Mesodermal cell (in vitro differentiated cells): ENCODE data around the gene NEXN.
"Not testable (repeated sequence)": the region's sequence is repeated elsewhere in the genome, so short reads cannot be mapped to it uniquely, and the experiment has no call there.

Experiments
- H3K27ac ChIP-seq: 2 replicates; pipeline ENCODE4 v1.7.0; 2013; ENCODE audit warnings: mild to moderate bottlenecking, low read depth, low read length, moderate library complexity; ENCODE audit not compliant: severe bottlenecking
- H3K36me3 ChIP-seq: 2 replicates; pipeline ENCODE4 v1.7.1; 2013; ENCODE audit warnings: mild to moderate bottlenecking, low read length, moderate library complexity; ENCODE audit not compliant: control insufficient read depth, insufficient read depth
- H3K4me1 ChIP-seq: one replicate; pipeline ENCODE4 v1.7.1; 2013; ENCODE audit warnings: mild to moderate bottlenecking, low read length; ENCODE audit not compliant: insufficient read depth, control insufficient read depth, poor library complexity, severe bottlenecking
- H3K4me3 ChIP-seq: 2 replicates; pipeline ENCODE4 v1.7.0; 2013; ENCODE audit warnings: low read length, control low read depth, mild to moderate bottlenecking; ENCODE audit not compliant: insufficient read depth, poor library complexity, severe bottlenecking; ENCODE audit errors: extremely low read depth
- H3K9me3 ChIP-seq: 2 replicates; pipeline ENCODE4 v1.7.1; 2013; ENCODE audit warnings: mild to moderate bottlenecking, low read length, moderate library complexity; ENCODE audit not compliant: control insufficient read depth
- WGBS, 2 experiments: methylation state at CpG; one replicate each; pipeline ENCODE4 v1.1.5; 2013; ENCODE audit warnings: missing lambda C conversion rate in 2 of 2; ENCODE audit not compliant: insufficient coverage in 2 of 2; 5-methylcytosine and 5-hydroxymethylcytosine counted together

NEXN gene

DNA sequence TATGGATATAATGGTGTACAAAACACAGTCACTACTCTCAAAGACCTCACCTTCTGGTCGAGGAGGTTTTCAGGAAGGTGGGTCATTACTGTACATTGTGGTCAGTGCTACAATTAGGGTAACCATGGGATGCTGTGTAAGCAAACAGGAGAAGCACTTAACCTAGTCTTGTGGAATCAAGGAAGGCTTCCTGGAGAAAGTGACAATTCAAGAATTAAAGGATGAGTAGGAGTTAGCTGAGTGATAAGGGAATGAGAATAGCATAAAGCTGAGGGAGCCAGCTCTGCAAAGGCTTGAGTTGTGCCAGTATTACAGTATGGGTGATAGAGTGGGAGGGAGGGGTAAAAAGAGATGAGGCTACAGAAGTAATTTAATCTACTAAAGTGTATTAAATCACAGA lies 17.2 kb downstream of the NEXN start:
- H3K36me3 ChIP-seq, result peaks cover 6% of the 10 kb centered on the region
- no peaks in the 10 kb centered on the region for H3K4me1 ChIP-seq
- WGBS, 2 experiments, result 86 to 100% methylated on average over 1 of the region's 1 CpG

DNA sequence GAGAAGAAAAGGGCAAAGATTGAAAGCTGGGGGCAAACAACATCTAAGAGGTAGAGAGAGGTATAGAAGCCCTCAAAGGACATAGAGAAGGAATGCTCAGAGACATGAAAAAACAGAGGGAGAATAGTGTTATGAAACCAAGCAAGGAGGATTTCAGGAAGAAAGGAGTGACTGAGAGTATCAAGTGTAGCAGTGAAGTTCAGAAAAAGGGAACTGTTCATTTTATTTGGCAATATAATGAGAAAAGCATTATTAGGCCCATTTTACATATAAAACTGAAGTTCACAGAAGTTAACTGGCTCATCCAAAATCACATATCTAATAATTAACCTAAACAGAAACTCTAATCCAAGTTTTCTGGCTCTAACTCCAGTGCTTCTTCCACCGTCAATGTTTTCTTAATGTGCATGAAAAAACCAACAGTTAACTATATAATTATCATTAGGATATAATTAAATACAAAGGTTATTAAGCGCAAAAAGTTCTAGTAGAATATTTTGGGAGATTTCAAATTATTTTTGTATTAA lies 17.7 kb downstream of the NEXN start:
- H3K36me3 ChIP-seq, result peaks cover 6% of the 10 kb centered on the region
- no peaks in the 10 kb centered on the region for H3K4me1 ChIP-seq
- H3K9me3 ChIP-seq, result no peaks in the 10 kb centered on the region
- H3K27ac ChIP-seq, result no peak overlapping the region
- WGBS, 2 experiments, result no CpG with 5 or more reads among the region's 2 CpGs
- H3K4me3 ChIP-seq, result no peak overlapping the region

More for the DNA sequence above, 17.2 kb downstream of the NEXN start:
- Histone ChIP-seq H3K9me3 (no peaks in the 10 kb centered on the region), H3K27ac (no peak overlapping the region), H3K4me3 (no peak overlapping the region)

DNA sequence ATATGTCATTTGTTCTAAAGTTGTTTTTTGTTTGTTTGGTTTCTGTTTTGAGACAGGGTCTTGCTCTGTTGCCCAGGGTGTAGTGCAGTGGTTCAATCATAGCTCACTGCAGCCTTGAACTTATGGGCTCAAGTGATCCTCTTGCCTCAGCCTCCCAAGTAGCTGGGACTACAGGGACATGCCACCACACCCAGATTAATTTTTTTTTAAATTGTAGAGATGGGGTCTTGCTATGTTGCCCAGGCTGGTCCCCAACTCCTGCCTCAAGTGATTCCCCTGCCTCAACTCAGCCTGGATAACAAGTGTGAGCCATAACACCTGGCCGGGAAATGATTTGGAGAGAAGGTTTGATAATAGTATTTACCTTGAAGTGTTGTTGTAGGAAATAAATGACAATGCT lies 18.2 kb downstream of the NEXN start:
- Histone ChIP-seq H3K27ac (no peak overlapping the region), H3K36me3 (peaks cover 6% of the 10 kb centered on the region), H3K4me3 (no peak overlapping the region), H3K9me3 (no peaks in the 10 kb centered on the region), H3K4me1 (no peaks in the 10 kb centered on the region)
- no CpG with 5 or more reads among the region's 1 CpG for WGBS, 2 experiments

DNA sequence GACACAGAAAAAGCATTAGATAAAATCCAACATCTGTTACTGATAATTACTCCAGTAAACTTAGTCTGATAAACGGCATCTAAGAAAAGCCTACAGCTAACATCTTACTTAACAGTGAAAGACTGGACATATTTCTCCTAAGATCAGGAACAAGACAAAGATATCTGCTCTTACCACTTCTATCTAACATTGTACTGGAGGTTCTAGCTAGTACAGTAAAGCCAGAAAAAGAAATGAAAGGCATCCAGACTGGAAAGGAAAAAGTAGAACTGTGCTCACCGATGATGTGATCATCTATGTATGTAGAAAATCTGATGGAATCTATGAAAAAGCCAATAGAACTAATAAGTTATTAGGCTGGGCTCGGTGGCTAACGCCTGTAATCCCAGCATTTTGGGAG lies 21.7 kb downstream of the NEXN start:
- Histone ChIP-seq H3K27ac (no peak overlapping the region), H3K9me3 (no peaks in the 10 kb centered on the region), H3K36me3 (peaks cover 2% of the 10 kb centered on the region), H3K4me1 (no peaks in the 10 kb centered on the region), H3K4me3 (no peak overlapping the region)
- 90 to 91% methylated on average over 4 of the region's 4 CpGs for WGBS, 2 experiments

DNA sequence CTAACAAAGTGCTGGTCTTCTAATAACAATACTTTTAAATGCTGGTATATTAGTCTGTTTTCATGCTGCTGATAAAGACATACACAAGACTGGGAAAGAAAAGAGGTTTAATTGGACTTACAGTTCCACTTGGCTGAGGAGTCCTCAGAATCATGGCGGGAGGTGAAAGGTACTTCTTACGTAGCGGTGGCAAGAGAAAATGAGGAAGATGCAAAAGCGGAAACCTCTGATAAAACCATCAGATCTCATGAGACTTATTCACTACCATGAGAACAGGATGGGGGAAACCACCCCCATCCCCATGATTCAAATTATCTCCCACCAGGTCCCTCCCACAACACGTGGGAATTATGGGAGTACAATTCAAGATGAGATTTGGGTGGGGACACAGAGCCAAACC lies 30.5 kb downstream of the NEXN start:
- not testable (repeated sequence) for H3K27ac ChIP-seq, H3K9me3 ChIP-seq, H3K4me3 ChIP-seq, H3K4me1 ChIP-seq
- peaks cover 19% of the 10 kb centered on the region for H3K36me3 ChIP-seq
- WGBS, 2 experiments, result 81 to 100% methylated on average over 1 to 3 of the region's 5 CpGs

DNA sequence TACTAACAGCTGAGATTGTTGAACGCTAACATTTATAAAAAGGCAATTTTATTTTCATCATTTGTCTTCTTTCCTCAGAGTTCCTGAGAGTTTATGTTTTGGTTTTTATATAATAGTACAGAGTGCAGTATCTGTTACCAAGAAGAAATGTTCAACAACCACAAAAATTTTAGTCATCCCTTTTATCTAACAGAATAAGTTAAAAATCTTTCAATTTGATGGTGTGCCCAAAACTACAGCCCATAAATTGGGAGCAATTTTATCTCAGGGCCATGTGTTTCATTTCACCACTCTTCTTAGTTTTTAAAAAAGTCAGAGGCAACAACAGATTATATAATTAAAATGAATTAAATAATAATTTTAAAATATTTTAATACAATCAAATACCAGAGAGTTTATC lies 37.1 kb downstream of the NEXN start:
- no CpG with 5 or more reads among the region's 1 CpG for WGBS, 2 experiments
- Histone ChIP-seq H3K4me3 (no peak overlapping the region), H3K27ac (no peak overlapping the region), H3K4me1 (no peaks in the 10 kb centered on the region), H3K9me3 (no peaks in the 10 kb centered on the region), H3K36me3 (peaks cover 14% of the 10 kb centered on the region)

DNA sequence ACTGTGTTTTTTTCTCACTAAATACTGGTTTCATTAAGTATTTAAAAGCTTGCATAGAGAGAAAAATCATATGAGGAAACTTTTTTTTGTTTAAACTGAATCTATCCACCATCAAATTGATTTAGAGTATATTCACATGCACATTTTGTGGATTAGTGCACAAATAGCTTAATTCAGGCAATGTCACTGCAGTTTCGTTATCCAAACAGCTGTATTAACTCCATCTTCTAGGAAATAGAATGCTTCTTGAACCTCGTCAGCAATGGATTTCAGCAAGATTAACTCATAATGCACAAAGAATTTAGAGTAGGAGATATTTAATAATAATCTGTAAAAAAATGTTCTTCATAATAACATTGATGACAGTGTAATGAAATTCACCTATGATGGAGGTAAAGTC lies 37.5 kb downstream of the NEXN start:
- Histone ChIP-seq H3K36me3 (peaks cover 18% of the 10 kb centered on the region), H3K27ac (no peak overlapping the region), H3K4me3 (no peak overlapping the region), H3K9me3 (no peaks in the 10 kb centered on the region), H3K4me1 (no peaks in the 10 kb centered on the region)
- WGBS, 2 experiments, result 88 to 100% methylated on average over 1 of the region's 2 CpGs

DNA sequence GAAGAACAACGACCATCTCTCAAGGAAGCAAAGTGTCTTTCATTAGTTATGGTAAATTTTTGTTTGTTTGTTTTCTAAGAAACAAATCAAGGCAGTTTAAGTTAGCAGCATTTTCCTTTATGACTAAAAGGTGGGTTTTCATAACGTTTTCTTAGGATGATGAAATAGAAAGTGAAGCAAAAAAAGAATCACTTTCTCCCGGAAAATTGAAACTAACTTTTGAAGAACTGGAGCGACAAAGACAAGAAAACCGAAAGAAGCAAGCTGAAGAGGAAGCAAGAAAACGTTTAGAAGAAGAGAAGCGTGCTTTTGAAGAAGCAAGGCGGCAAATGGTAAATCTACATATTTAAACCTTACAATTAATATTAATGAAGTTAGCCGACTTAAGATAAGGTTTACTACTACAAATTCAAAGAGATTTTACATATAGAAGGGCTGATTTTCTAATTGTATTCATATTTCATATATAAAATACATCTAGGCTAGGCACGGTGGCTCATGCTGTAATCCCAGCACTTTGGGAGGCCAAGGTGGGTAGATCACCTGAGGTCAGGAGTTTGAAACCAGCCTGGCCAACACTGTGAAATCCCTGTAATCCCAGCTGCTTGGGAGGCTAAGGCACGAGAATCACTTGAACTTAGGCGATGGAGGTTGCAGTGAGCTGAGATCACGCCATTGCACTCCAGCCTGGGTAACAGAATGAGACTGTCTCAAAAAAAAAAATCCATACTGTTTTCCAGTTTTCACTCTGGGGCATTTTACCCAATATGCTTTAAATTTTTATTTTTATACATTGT lies 38.3 kb downstream of the NEXN start:
- Histone ChIP-seq H3K9me3 (no peaks in the 10 kb centered on the region), H3K4me3 (no peak overlapping the region), H3K4me1 (no peaks in the 10 kb centered on the region), H3K27ac (no peak overlapping the region), H3K36me3 (peaks cover 20% of the 10 kb centered on the region)
- 86 to 90% methylated on average over 9 of the region's 13 CpGs for WGBS, 2 experiments

DNA sequence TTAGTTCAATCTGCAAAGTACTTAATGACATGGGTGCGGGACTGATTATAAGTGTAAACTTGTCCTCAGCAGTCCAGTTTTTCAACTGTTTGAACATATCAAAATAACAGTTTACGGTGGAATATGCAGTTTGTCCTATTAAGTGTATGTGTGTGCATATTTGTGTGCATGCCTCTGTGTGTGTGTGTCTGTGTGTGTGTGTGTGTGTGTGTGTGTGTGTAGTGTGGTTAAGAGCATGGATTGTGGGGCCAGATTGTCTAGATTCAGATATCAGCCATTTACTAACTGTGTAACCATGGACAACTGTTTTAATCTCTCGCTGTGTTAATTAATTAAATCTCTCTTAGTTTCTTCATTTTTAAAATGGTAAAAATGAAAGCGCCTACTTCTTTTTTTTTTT lies 39.0 kb downstream of the NEXN start:
- Histone ChIP-seq H3K9me3 (no peaks in the 10 kb centered on the region), H3K36me3 (peaks cover 23% of the 10 kb centered on the region), H3K27ac (no peak overlapping the region), H3K4me1 (no peaks in the 10 kb centered on the region), H3K4me3 (no peak overlapping the region)
- WGBS, 2 experiments, result 100% methylated on average over 2 of the region's 4 CpGs; no CpG with 5 or more reads in 1 of the 2 experiments

DNA sequence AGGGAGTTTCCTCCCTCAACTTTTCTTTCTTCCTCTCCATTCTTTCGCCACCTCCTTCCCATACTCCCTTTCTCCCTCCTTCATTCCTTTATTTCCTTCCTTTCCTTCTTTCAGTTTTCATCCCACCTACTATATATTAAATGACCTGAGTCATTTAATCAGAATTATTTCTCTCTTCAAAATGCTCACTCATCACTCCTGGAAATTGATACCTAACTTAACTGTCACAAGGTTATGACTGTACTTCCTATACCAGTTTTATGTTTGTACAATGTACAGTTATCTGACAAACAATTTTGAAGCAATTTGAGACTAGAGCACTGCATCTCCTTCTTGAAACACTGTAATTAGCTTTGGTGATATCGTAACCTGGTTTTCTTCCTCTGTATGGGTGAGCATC lies 41.4 kb downstream of the NEXN start:
- peaks cover 43% of the 10 kb centered on the region for H3K36me3 ChIP-seq
- WGBS, 2 experiments, result 89 to 100% methylated on average over 1 of the region's 2 CpGs
- H3K9me3 ChIP-seq, result no peaks in the 10 kb centered on the region
- no peak overlapping the region for H3K27ac ChIP-seq
- H3K4me1 ChIP-seq, result no peaks in the 10 kb centered on the region
- H3K4me3 ChIP-seq, result no peak overlapping the region

DNA sequence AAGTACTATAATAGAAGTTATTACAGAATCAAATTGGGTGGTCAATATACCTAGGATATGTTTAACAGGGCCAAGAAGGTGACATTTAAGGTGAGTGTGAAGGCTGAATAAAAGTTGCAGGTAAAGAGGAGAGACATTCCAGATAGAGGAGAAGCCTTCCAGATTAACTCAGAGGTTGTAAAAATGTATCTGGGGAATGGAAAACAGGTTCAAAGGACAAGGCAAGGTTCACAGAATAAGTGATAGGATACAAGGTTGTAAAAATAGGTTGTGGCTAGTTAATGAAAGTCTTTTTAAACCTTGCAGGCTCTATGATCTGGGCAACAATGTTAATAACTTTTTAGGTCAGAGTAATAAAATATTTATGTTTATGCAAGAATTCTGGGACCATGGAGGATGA lies 50.2 kb downstream of the NEXN start:
- peaks cover 40% of the 10 kb centered on the region for H3K36me3 ChIP-seq
- no peak overlapping the region for H3K4me3 ChIP-seq
- no peaks in the 10 kb centered on the region for H3K9me3 ChIP-seq
- H3K4me1 ChIP-seq, result no peaks in the 10 kb centered on the region
- no peak overlapping the region for H3K27ac ChIP-seq
